ENCODE data around the gene PUM1.

DNA sequence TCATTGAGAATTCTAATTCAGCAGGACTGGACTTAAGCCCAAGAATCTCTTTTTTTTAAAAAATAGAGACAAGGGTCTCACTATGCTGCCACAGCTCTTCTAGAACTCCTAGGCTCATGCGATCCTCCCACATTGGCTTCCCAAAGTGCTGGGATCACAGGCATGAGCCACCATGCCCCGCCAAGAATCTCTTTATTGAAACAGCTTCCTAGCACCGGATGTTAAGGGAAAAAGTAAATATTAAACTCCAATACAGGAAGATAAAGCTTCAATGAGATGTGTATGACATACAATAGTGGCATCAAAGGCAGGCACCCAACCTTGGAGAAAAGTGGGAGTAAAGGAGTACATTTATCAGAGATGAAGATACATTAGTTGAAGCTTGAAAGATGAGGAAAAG lies 25.5 kb downstream of the PUM1 start:
- TF ChIP-seq, protein P1, sequence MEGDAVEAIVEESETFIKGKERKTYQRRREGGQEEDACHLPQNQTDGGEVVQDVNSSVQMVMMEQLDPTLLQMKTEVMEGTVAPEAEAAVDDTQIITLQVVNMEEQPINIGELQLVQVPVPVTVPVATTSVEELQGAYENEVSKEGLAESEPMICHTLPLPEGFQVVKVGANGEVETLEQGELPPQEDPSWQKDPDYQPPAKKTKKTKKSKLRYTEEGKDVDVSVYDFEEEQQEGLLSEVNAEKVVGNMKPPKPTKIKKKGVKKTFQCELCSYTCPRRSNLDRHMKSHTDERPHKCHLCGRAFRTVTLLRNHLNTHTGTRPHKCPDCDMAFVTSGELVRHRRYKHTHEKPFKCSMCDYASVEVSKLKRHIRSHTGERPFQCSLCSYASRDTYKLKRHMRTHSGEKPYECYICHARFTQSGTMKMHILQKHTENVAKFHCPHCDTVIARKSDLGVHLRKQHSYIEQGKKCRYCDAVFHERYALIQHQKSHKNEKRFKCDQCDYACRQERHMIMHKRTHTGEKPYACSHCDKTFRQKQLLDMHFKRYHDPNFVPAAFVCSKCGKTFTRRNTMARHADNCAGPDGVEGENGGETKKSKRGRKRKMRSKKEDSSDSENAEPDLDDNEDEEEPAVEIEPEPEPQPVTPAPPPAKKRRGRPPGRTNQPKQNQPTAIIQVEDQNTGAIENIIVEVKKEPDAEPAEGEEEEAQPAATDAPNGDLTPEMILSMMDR (IDR thresholded peaks at IDR 0.05; ENCODE audit: insufficient read depth, low read depth, low read length) = no peak
- no peak for TF ChIP-seq EZH2 (IDR thresholded peaks at IDR 0.05; ENCODE audit: insufficient read depth, low read length)

All from astrocyte (in vitro differentiated cells and primary cell).